ENCODE data around the gene PIP5K1A.
A peak's percentile ranks its signal among the peaks of the same experiment; 100 is the strongest.

The PIP5K1A gene

DNA sequence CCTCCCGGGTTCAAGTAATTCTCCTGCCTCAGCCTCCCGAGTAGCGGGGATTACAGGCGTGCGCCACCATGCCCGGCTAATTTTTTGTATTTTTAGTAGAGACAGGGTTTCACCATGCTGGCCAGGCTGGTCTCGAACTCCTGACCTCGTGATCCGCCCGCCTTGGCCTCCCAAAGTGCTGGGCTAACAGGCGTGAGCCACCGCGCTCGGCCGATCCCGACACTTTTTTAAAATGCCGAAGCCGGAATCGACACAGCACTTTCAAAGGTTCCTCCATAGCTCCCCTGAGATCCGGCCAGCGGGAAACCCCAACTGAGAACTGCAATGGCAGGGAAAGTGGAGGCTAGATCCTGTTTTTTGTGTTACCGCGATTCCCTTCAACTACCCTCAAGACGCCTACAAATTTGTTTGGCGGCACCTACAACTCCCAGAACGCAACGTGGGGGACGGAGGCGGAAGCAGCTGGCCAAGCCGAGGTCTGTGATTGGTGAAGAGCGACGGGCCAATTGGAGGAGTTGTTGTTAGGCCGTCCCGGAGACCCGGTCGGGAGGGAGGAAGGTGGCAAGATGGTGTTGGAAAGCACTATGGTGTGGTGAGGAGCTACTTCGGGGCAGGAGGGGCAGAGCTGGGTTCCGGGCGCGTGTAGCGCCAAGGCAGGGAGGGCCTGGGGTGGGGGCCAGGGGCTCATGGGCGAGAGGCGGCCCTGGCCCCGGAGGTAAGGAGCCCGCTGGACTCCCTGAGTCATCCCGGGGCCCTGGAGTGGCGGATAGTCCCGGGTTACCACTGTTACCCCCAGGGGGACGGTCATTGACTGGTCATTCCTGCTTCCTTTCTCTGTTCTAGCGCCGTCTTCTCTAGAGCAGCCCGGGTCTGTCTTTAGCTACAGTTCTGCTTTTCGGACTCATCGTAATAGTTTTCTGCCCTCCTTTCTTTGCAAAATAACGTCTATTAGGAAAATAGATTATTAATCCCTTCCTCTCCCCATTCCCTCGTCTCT, 56.2 kb downstream of the PIP5K1A start, which contains the start of gene PSMD4 (continued):
- TF ChIP-seq ZNF518A (tag by site-specific recombination; conservative IDR thresholded peaks at IDR 0.05; ENCODE audit: low read depth) (peak; percentile 23), GLIS2 (tag by site-specific recombination; IDR thresholded peaks at IDR 0.05) (peak; percentile 80), ZNF629 (tag by site-specific recombination; IDR thresholded peaks at IDR 0.05) (0 out of 2 replicates have a peak, but pooled peaks have one; percentile 28), ZBTB11 (tag by site-specific recombination; conservative IDR thresholded peaks at IDR 0.05; ENCODE audit: low read depth) (peak; percentile 60), ZNF558 (tag by site-specific recombination; IDR thresholded peaks at IDR 0.05) (peak; percentile 45; the same call in 1 of the 2 replicates), ZNF692 (tag by site-specific recombination; IDR thresholded peaks at IDR 0.05) (peak; percentile 73), EGR2 (tag by site-specific recombination; IDR thresholded peaks at IDR 0.05; ENCODE audit: low read depth) (peak; percentile 91), AEBP2 (tag by site-specific recombination; IDR thresholded peaks at IDR 0.05; ENCODE audit: borderline replicate concordance) (no peak), HIC1 (tag by site-specific recombination; IDR thresholded peaks at IDR 0.05) (peak; percentile 81), ZNF571 (tag by site-specific recombination; IDR thresholded peaks at IDR 0.05) (no peak), ZNF366 (tag by site-specific recombination; conservative IDR thresholded peaks at IDR 0.05) (peak; percentile 65), KLF8 (tag by site-specific recombination; IDR thresholded peaks at IDR 0.05) (peak; percentile 55; the same call in 1 of the 2 replicates), ZNF530 (tag by site-specific recombination; IDR thresholded peaks at IDR 0.05; ENCODE audit: low read depth) (no peak), ZBTB10 (tag by site-specific recombination; IDR thresholded peaks at IDR 0.05) (peak; percentile 56; the same call in 1 of the 2 replicates), ZNF335 (tag by site-specific recombination; conservative IDR thresholded peaks at IDR 0.05) (peak; percentile 86), ZNF391 (tag by site-specific recombination; IDR thresholded peaks at IDR 0.05; ENCODE audit: borderline replicate concordance, low read depth) (peak; percentile 75; the same call in 1 of the 2 replicates), ZNF600 (tag by site-specific recombination; IDR thresholded peaks at IDR 0.05) (peak; percentile 90)
- TF ChIP-seq, protein P1, sequence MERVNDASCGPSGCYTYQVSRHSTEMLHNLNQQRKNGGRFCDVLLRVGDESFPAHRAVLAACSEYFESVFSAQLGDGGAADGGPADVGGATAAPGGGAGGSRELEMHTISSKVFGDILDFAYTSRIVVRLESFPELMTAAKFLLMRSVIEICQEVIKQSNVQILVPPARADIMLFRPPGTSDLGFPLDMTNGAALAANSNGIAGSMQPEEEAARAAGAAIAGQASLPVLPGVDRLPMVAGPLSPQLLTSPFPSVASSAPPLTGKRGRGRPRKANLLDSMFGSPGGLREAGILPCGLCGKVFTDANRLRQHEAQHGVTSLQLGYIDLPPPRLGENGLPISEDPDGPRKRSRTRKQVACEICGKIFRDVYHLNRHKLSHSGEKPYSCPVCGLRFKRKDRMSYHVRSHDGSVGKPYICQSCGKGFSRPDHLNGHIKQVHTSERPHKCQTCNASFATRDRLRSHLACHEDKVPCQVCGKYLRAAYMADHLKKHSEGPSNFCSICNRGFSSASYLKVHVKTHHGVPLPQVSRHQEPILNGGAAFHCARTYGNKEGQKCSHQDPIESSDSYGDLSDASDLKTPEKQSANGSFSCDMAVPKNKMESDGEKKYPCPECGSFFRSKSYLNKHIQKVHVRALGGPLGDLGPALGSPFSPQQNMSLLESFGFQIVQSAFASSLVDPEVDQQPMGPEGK (tag by site-specific recombination; IDR thresholded peaks at IDR 0.05), result peak; percentile 80
